Lung (tissue), 12 donors: ENCODE data around the gene TAPT1. TPM values are rescaled to one million over a fixed set of nuclear protein-coding genes. Genes with fewer than 3 reads are reported as not detected.

ENCODE experiments used
- ATAC-seq: fragments of 200-7000 bp; cut with Tn5 transposase; one replicate; pipeline ENCODE4 v1.9.1; 2020; ENCODE audit warnings: moderate number of reproducible peaks; ENCODE audit not compliant: insufficient read depth, low FRiP score
- DNase-seq, 3 donors: peaks; one replicate each; pipeline ENCODE4 v3.0.0-alpha.2; 2013 to 2017
- H3K27ac ChIP-seq, 2 donors: one replicate each; pipeline ENCODE4 v1.5.1; 2013; ENCODE audit warnings: mild to moderate bottlenecking in 2 of 2, moderate library complexity in 2 of 2, control low read depth in 1 of 2, inconsistent platforms in 1 of 2, low read depth in 1 of 2, low read length in 1 of 2
- H3K27me3 ChIP-seq, 3 donors: one replicate each; pipeline ENCODE4 v1.5.1; 2013; ENCODE audit warnings: low read length in 2 of 3; ENCODE audit not compliant: control insufficient read depth in 3 of 3, insufficient read depth in 3 of 3
- H3K36me3 ChIP-seq, 4 donors: one replicate each; pipeline ENCODE4 v1.5.1; 2013; ENCODE audit warnings: low read length in 4 of 4, mild to moderate bottlenecking in 1 of 4, moderate library complexity in 1 of 4; ENCODE audit not compliant: control insufficient read depth in 4 of 4, insufficient read depth in 4 of 4
- H3K4me1 ChIP-seq, 5 donors: one replicate each; pipeline ENCODE4 v1.5.1; 2013; ENCODE audit warnings: low read length in 5 of 5, mild to moderate bottlenecking in 2 of 5, moderate library complexity in 1 of 5; ENCODE audit not compliant: control insufficient read depth in 5 of 5, insufficient read depth in 5 of 5
- H3K4me3 ChIP-seq: one replicate; pipeline ENCODE4 v1.5.1; 2013; ENCODE audit warnings: mild to moderate bottlenecking, control low read depth, moderate library complexity
- H3K9ac ChIP-seq, 2 donors: one replicate each; pipeline ENCODE4 v1.5.1; 2013; ENCODE audit warnings: low read length in 2 of 2, control low read depth in 1 of 2; ENCODE audit not compliant: insufficient read depth in 1 of 2
- H3K9me3 ChIP-seq, 4 donors: one replicate each; pipeline ENCODE4 v1.5.1; 2013; ENCODE audit warnings: low read length in 3 of 4, mild to moderate bottlenecking in 1 of 4, moderate library complexity in 1 of 4; ENCODE audit not compliant: control insufficient read depth in 4 of 4, insufficient read depth in 3 of 4
- CTCF ChIP-seq: IDR thresholded peaks from 2 replicates; pipeline ENCODE4 v1.5.1; 2012; ENCODE audit warnings: mild to moderate bottlenecking; ENCODE audit errors: control extremely low read depth, extremely low read depth
- WGBS, 2 donors: extraction: QIAGEN DNeasy Blood & Tissue Kit; methylation state at CpG; one replicate each; pipeline ENCODE4 v1.1.7; 2013; 5-methylcytosine and 5-hydroxymethylcytosine counted together
- polyA plus RNA-seq, 2 donors: library from polyadenylated mRNA; stranded (reverse); fragments of 200-250 nt; gene quantifications; one replicate each; pipeline ENCODE4 v1.2.1, GENCODE V29; 2013
- total RNA-seq, 2 donors: library from RNA; depleted of rRNA in 1 of 2; stranded (reverse); fragments of >200 nt in 1 of 2; gene quantifications; one replicate each; pipeline ENCODE4 v1.2.1, GENCODE V29; 2014 to 2021
- donor health status: control.
- donor health status: control.
- donor health status: Bipolar disorder and iron deficiency.
- donor health status: healthy.
- donor health status: DM: yes; HTN: yes; CAD: no.

The TAPT1 gene
- total and polyA plus RNA-seq, 4 donors, result 13.8 to 102 (median 30.2) TPM

GRCh38 chr4:16203083-16203482, 23.2 kb downstream of the TAPT1 start:
- H3K27me3 ChIP-seq, result no peaks in the 10 kb centered on the region
- no peaks in the 10 kb centered on the region for H3K9me3 ChIP-seq
- no peak overlapping the region for H3K4me3 ChIP-seq
- peaks cover 0 to 8% (median 6%) of the 10 kb centered on the region in 5 donors for H3K4me1 ChIP-seq
- no peak overlapping the region for H3K27ac ChIP-seq
- peaks cover 3 to 6% (median 4%) of the 10 kb centered on the region in 4 donors for H3K36me3 ChIP-seq
- TF ChIP-seq CTCF, result no peak
- 80 to 91% methylated on average over 2 of the region's 2 CpGs for WGBS, 2 donors
- ATAC-seq (no peak), DNase-seq (no peak)
- H3K9ac ChIP-seq, result no peak overlapping the region

- no peak overlapping the region for H3K4me3 ChIP-seq
- H3K27me3 ChIP-seq, result no peaks in the 10 kb centered on the region
- no peak for DNase-seq
- peaks cover 0 to 12% (median 9%) of the 10 kb centered on the region in 5 donors for H3K4me1 ChIP-seq
- no peak overlapping the region for H3K9ac ChIP-seq
- ATAC-seq, result no peak
- H3K36me3 ChIP-seq, result peaks cover 3 to 7% (median 4%) of the 10 kb centered on the region in 4 donors
- H3K27ac ChIP-seq, result no peak overlapping the region
- TF ChIP-seq CTCF, result no peak
- no peaks in the 10 kb centered on the region for H3K9me3 ChIP-seq
- WGBS, 2 donors, result 81 to 89% methylated on average over 2 of the region's 2 CpGs
Measured at GRCh38 chr4:16202598-16202997, 23.7 kb downstream of the TAPT1 start.

GRCh38 chr4:16199093-16199492, 27.2 kb downstream of the TAPT1 start:
- Histone ChIP-seq H3K27me3 (no peaks in the 10 kb centered on the region), H3K9me3 (no peaks in the 10 kb centered on the region), H3K9ac (no peak overlapping the region), H3K27ac (no peak overlapping the region), H3K36me3 (peaks cover 3 to 4% (median 4%) of the 10 kb centered on the region in 4 donors), H3K4me1 (peaks cover 3 to 23% (median 6%) of the 10 kb centered on the region in 5 donors), H3K4me3 (no peak overlapping the region)
- peak in 2 of 3 donors; percentile 62 to 66 for DNase-seq
- no peak for ATAC-seq
- WGBS, 2 donors, result 97 to 98% methylated on average over 1 of the region's 1 CpG
- TF ChIP-seq CTCF, result no peak
